ENCODE results near the gene CA12. TPM values are rescaled to one million over a fixed set of nuclear protein-coding genes. Genes with fewer than 3 reads are reported as not detected.

The CA12 gene
- total and polyA plus RNA-seq, 2 of the 8 experiments (the other 6 are each of a cell fraction or from before 2014, with no cell fraction given) = 4.7 to 4.9 TPM

DNA sequence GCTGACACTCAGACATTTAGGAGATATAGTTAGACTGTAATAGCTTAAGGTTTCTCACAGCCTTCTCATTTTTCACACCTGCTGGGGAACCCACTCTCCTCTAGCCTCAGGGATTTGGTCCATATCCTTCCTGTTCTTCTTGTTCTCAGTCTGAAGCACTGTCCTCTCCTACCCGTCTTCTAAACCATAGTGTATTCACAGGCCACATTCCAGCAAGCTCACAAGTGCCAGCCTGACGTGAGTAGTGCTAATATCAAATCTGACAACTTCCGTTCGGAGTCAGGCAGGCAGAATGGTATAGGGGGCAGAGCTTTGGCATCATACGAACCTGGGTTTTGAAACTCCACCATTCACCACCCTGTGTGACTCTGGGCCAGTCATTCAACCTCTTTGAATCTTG lies 6.9 kb upstream of the CA12 start:
- no peak overlapping the region for H2BK15ac ChIP-seq (ENCODE audit: low read length)
- H4K91ac ChIP-seq (replicated peaks; ENCODE audit: insufficient read length, low read length) = no peak overlapping the region
- H3K9ac ChIP-seq (replicated peaks in 1 of 4; ENCODE audit: extremely low read depth in 1 of 4, low read depth in 3 of 4, low read length in 3 of 4) = no peak overlapping the region
- ChIA-PET CTCF (ENCODE audit: partially characterized antibody) (interaction anchor here (1.0 to 2.3 kb wide), 7 partner anchors 10 to 101 kb away, joined by 3 to 6 read pairs (median 4); no protein-coding TSS in a partner anchor), POLR2A (ENCODE audit: partially characterized antibody) (interaction anchor here (1.5 kb wide), 1 partner anchor 12 kb away, joined by 3 read pairs; no protein-coding TSS in a partner anchor)
- H3K4me2 ChIP-seq (ENCODE audit: insufficient read depth in 1 of 2, low read depth in 2 of 2, low read length in 2 of 2) = no peak overlapping the region
- H3K27ac ChIP-seq (ENCODE audit: low read depth, low read length) = no peak overlapping the region
- H2AK5ac ChIP-seq (ENCODE audit: low read depth, low read length) = no peak overlapping the region
- no peak overlapping the region for H3K14ac ChIP-seq (ENCODE audit: insufficient read length)
- no peak for DNase-seq (ENCODE audit: low read depth in 1 of 2, low spot score in 2 of 2)
- no peak for FAIRE-seq
- H2AFZ ChIP-seq (ENCODE audit: low read length) = no peak overlapping the region
- no peak overlapping the region for H3K4me3 ChIP-seq (ENCODE audit: extremely low read depth in 1 of 4, insufficient read depth in 2 of 4, low read depth in 3 of 4, low read length in 4 of 4)
- no peak overlapping the region for H2BK5ac ChIP-seq (ENCODE audit: low read depth, low read length)
- no peak overlapping the region for H4K5ac ChIP-seq (ENCODE audit: insufficient read length, low read depth, low read length)
- H2BK12ac ChIP-seq (ENCODE audit: low read depth, low read length) = no peak overlapping the region
- H3K79me1 ChIP-seq (ENCODE audit: low read depth, low read length) = no peaks in the 10 kb centered on the region
- no peak overlapping the region for H3K23ac ChIP-seq (ENCODE audit: insufficient read length)
- no peaks in the 10 kb centered on the region for H3K23me2 ChIP-seq (ENCODE audit: low read depth, low read length)
- no peaks in the 10 kb centered on the region for H3K36me3 ChIP-seq (ENCODE audit: control insufficient read depth in 2 of 4, insufficient read depth in 4 of 4, low read length in 3 of 4)
- H2BK20ac ChIP-seq (ENCODE audit: low read length) = no peak overlapping the region
- H4K20me1 ChIP-seq (replicated peaks in 1 of 2; ENCODE audit: control insufficient read depth in 1 of 2, insufficient read depth in 2 of 2, low read length in 2 of 2) = no peaks in the 10 kb centered on the region
- H4K8ac ChIP-seq (ENCODE audit: extremely low read depth, insufficient read depth, low read length) = no peak overlapping the region
- WGBS, 2 experiments (ENCODE audit: extremely low coverage in 1 of 2, insufficient coverage in 1 of 2, insufficient read length in 1 of 2, insufficient replicate concordance in 2 of 2, low coverage in 1 of 2, low lambda C conversion rate in 2 of 2, missing lambda C conversion rate in 1 of 2) = 85% methylated on average over 5 of the region's 5 CpGs; no CpG with 5 or more reads in 1 of the 2 experiments
- H3K9me3 ChIP-seq (ENCODE audit: insufficient read depth in 2 of 2, low read depth in 1 of 2, low read length in 1 of 2) = no peaks in the 10 kb centered on the region
- H3K4me1 ChIP-seq (replicated peaks in 1 of 4; ENCODE audit: control insufficient read depth in 3 of 4, insufficient read depth in 4 of 4, low read length in 3 of 4) = no peaks in the 10 kb centered on the region; a peak in 1 of 7 replicates
- TF ChIP-seq BRCA1 (IDR thresholded peaks at IDR 0.05; ENCODE audit: low read depth, low read length) (no peak), CHD2 (IDR thresholded peaks at IDR 0.05; ENCODE audit: low read length) (no peak), SP2 (IDR thresholded peaks at IDR 0.05; ENCODE audit: low read length) (no peak)
- H3K27me3 ChIP-seq (replicated peaks in 1 of 4; ENCODE audit: control insufficient read depth in 3 of 4, extremely low read depth in 1 of 4, insufficient read depth in 3 of 4, low read length in 3 of 4) = no peaks in the 10 kb centered on the region; a peak in 2 of 7 replicates
- H3K4ac ChIP-seq (replicated peaks; ENCODE audit: insufficient read length, low read depth, low read length) = no peak overlapping the region
- no peak overlapping the region for H3K56ac ChIP-seq (replicated peaks; ENCODE audit: insufficient read length, low read depth, low read length)
- H3K18ac ChIP-seq (ENCODE audit: extremely low read depth, low read length) = no peak overlapping the region
- no peak overlapping the region for H2BK120ac ChIP-seq (replicated peaks; ENCODE audit: low read depth, low read length)
- no peaks in the 10 kb centered on the region for H3K79me2 ChIP-seq (ENCODE audit: control insufficient read depth in 1 of 2, insufficient read depth in 2 of 2, low read length in 2 of 2)
